ENCODE results near the gene PSAPL1.

DNA sequence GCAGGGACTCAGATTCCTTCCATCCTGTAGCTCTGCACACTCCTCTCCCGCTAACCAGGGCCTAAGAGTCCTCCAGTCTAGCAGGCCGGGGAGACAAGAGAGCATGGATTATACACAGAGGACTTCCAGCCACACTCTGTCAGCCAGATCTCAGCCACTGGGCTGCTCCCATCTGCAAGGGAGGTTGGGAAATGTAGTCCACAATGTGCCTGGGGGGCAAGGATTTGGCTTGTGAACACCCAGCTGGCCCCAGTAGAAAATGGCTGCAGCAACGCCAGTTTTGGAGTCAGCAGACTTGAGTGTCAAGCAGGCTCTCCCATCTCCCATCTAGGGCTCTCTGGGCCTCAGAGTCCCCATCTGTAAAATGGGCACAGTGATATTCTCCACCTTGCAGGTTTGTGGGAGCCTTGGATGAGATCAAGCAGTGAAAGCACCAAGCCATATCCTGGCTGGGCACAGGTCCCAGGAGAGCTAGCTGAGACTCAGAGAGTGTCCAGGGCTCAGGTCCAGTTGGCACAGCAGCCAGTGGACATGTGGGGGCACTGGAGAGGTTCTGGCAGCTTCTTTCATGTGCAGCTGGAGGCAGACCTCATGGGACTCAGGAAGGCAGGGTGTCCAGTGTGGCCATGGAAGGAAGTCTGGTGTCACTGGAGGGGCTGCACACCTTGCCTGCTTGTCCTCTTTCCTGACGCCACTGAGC lies 14.6 kb downstream of the PSAPL1 start:
- TF ChIP-seq, protein P1, sequence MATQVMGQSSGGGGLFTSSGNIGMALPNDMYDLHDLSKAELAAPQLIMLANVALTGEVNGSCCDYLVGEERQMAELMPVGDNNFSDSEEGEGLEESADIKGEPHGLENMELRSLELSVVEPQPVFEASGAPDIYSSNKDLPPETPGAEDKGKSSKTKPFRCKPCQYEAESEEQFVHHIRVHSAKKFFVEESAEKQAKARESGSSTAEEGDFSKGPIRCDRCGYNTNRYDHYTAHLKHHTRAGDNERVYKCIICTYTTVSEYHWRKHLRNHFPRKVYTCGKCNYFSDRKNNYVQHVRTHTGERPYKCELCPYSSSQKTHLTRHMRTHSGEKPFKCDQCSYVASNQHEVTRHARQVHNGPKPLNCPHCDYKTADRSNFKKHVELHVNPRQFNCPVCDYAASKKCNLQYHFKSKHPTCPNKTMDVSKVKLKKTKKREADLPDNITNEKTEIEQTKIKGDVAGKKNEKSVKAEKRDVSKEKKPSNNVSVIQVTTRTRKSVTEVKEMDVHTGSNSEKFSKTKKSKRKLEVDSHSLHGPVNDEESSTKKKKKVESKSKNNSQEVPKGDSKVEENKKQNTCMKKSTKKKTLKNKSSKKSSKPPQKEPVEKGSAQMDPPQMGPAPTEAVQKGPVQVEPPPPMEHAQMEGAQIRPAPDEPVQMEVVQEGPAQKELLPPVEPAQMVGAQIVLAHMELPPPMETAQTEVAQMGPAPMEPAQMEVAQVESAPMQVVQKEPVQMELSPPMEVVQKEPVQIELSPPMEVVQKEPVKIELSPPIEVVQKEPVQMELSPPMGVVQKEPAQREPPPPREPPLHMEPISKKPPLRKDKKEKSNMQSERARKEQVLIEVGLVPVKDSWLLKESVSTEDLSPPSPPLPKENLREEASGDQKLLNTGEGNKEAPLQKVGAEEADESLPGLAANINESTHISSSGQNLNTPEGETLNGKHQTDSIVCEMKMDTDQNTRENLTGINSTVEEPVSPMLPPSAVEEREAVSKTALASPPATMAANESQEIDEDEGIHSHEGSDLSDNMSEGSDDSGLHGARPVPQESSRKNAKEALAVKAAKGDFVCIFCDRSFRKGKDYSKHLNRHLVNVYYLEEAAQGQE (IDR thresholded peaks at IDR 0.05; ENCODE audit: low read depth): no peak
- no peak for TF ChIP-seq FOXM1 (IDR thresholded peaks at IDR 0.05; ENCODE audit: borderline replicate concordance, low read depth)
